B cell (primary cell): Measurements from ENCODE around the gene EIF4G2. TPM values are rescaled to one million over a fixed set of nuclear protein-coding genes. Genes with fewer than 3 reads are reported as not detected.

ENCODE experiments used
- ATAC-seq: fragments of 200-7000 bp; cut with Tn5 transposase; one replicate; pipeline ENCODE4 v1.10.0; 2021; ENCODE audit warnings: low read depth, mild to moderate bottlenecking, moderate number of reproducible peaks, moderate library complexity
- CTCF ChIA-PET: fragments of 350-600 bp; sonication (Branson Sonifier 250); formaldehyde crosslinking; loops from one replicate; lab custom pipeline; 2021; ENCODE audit warnings: antibody characterized with exemption, inconsistent platforms; lab: Charles Lee
- POLR2A ChIA-PET: fragments of 350-600 bp; sonication (Branson Sonifier 250); formaldehyde crosslinking; loops from one replicate; lab custom pipeline; 2021; ENCODE audit warnings: antibody characterized with exemption; lab: Charles Lee
- DNase-seq: peaks from one replicate; pipeline ENCODE4 v3.0.0; 2013
- H2AFZ ChIP-seq: 2 replicates; pipeline ENCODE4 v1.6.1; 2012; ENCODE audit warnings: mild to moderate bottlenecking, low read depth, low read length; ENCODE audit not compliant: insufficient read depth, poor library complexity, severe bottlenecking
- H3K27ac ChIP-seq, 2 donors: 1 replicate in 1 of 2; 2 replicates in 1 of 2; pipeline ENCODE4 v1.5.1; 2012 to 2013; ENCODE audit warnings: low read length in 2 of 2, mild to moderate bottlenecking in 2 of 2, moderate library complexity in 1 of 2
- H3K27me3 ChIP-seq, 4 experiments: fragments of 200-600 bp in 1 of 4; sonication (generic) in 1 of 4; replicated peaks in 1 of 4; 1 replicate in 2 of 4; 2 replicates in 2 of 4; pipeline versions ENCODE4 v1.6.1 to v1.7.0; 2013 to 2016; ENCODE audit warnings: low read length in 3 of 4, mild to moderate bottlenecking in 2 of 4, mixed read lengths in 1 of 4, moderate library complexity in 1 of 4; ENCODE audit not compliant: insufficient read depth in 4 of 4, control insufficient read depth in 3 of 4; ENCODE audit errors: control extremely low read depth in 1 of 4
- H3K36me3 ChIP-seq, 2 experiments: replicated peaks in 1 of 2; 1 replicate in 1 of 2; 2 replicates in 1 of 2; pipeline versions ENCODE4 v1.6.1 to v1.7.1; 2013; ENCODE audit warnings: low read length in 1 of 2; ENCODE audit not compliant: insufficient read depth in 2 of 2, control insufficient read depth in 1 of 2; ENCODE audit errors: control extremely low read depth in 1 of 2, extremely low read depth in 1 of 2
- H3K4me1 ChIP-seq, 2 donors: fragments of 200-600 bp in 1 of 2; sonication (generic) in 1 of 2; 1 replicate in 1 of 2; 2 replicates in 1 of 2; pipeline versions ENCODE4 v1.5.1 to v1.6.1; 2013 to 2017; ENCODE audit warnings: low read length in 2 of 2; ENCODE audit not compliant: control insufficient read depth in 2 of 2, insufficient read depth in 2 of 2
- H3K4me2 ChIP-seq: replicated peaks from 2 replicates; pipeline ENCODE3; 2012; ENCODE audit warnings: mild to moderate bottlenecking, low read depth, low read length; ENCODE audit not compliant: poor library complexity, severe bottlenecking
- H3K4me3 ChIP-seq, 5 experiments: fragments of 200-600 bp in 1 of 5; sonication (generic) in 1 of 5; 1 replicate in 3 of 5; 2 replicates in 2 of 5; pipeline versions ENCODE4 v1.5.1 to v1.7.0; 2011 to 2016; ENCODE audit warnings: low read length in 4 of 5, mild to moderate bottlenecking in 4 of 5, low read depth in 2 of 5, control low read depth in 1 of 5, moderate library complexity in 1 of 5; ENCODE audit not compliant: insufficient read depth in 1 of 5; ENCODE audit errors: control extremely low read depth in 1 of 5, extremely low read depth in 1 of 5
- H3K79me2 ChIP-seq: fragments of 200-600 bp; sonication (generic); one replicate; pipeline ENCODE4 v1.6.0; 2016; ENCODE audit warnings: low read length; ENCODE audit not compliant: control insufficient read depth, insufficient read depth
- H3K9ac ChIP-seq: fragments of 200-600 bp; sonication (generic); 2 replicates; pipeline ENCODE4 v1.6.1; 2017; ENCODE audit warnings: mild to moderate bottlenecking, low read length, moderate library complexity
- H3K9me3 ChIP-seq, 3 donors: one replicate each; pipeline versions ENCODE4 v1.6.1 to v1.7.1; 2013; ENCODE audit warnings: low read length in 2 of 3; ENCODE audit not compliant: control insufficient read depth in 2 of 3, insufficient read depth in 1 of 3; ENCODE audit errors: control extremely low read depth in 1 of 3
- H4K20me1 ChIP-seq: 2 replicates; pipeline ENCODE4 v1.6.0; 2012; ENCODE audit warnings: mild to moderate bottlenecking, low read length; ENCODE audit not compliant: insufficient read depth, control insufficient read depth, poor library complexity, severe bottlenecking
- H3K27ac Mint-ChIP-seq: one replicate; pipeline ENCODE4 v1.8.0; 2021; ENCODE audit warnings: mixed read lengths
- H3K27me3 Mint-ChIP-seq: one replicate; pipeline ENCODE4 v1.8.0; 2021; ENCODE audit warnings: mixed read lengths
- H3K4me1 Mint-ChIP-seq: one replicate; pipeline ENCODE4 v1.8.0; 2021; ENCODE audit warnings: mixed read lengths
- H3K4me3 Mint-ChIP-seq: one replicate; pipeline ENCODE4 v1.8.0; 2021; ENCODE audit warnings: mixed read lengths
- H3K9me3 Mint-ChIP-seq: one replicate; pipeline ENCODE4 v1.8.0; 2022; ENCODE audit warnings: mixed read lengths; ENCODE audit not compliant: insufficient read depth
- EZH2 ChIP-seq: IDR thresholded peaks from 2 replicates; pipeline ENCODE4 v1.6.1; 2012; ENCODE audit warnings: borderline replicate concordance, low read depth, mild to moderate bottlenecking, moderate library complexity, low read length; ENCODE audit not compliant: insufficient read depth, poor library complexity, severe bottlenecking
- WGBS: methylation state at CpG from one replicate; pipeline ENCODE4 v1.1.5; 2013; ENCODE audit warnings: missing lambda C conversion rate; ENCODE audit not compliant: insufficient coverage; 5-methylcytosine and 5-hydroxymethylcytosine counted together
- intact Hi-C: fragments of 100-400 bp; cut with micrococcal nuclease; formaldehyde crosslinking; loops from one replicate; pipeline ENCODE4 v1.10.0; 2022
- polyA plus RNA-seq: library from polyadenylated mRNA; depleted of rRNA; stranded (reverse); fragments of >200 nt; gene quantifications from 2 replicates; pipeline ENCODE4 v1.2.3, GENCODE V29; 2012
- total RNA-seq, 2 donors: library from RNA; stranded (reverse); fragments of 120-200 nt in 1 of 2; gene quantifications; 1 replicate in 1 of 2; 2 replicates in 1 of 2; pipeline versions ENCODE4 v1.2.3 to v1.2.4, GENCODE V29; 2013 to 2022
- TF ChIP-seq, protein P1 (sequence below): fragments of 200-600 bp; IDR thresholded peaks from one replicate; pipeline ENCODE4 v1.8.0; 2022; ENCODE audit warnings: antibody characterized with exemption, mild to moderate bottlenecking

Gene EIF4G2
- total and polyA plus RNA-seq, 2 donors (not counting 1 experiment from before 2014, with no cell fraction given): 275 to 592 TPM

DNA sequence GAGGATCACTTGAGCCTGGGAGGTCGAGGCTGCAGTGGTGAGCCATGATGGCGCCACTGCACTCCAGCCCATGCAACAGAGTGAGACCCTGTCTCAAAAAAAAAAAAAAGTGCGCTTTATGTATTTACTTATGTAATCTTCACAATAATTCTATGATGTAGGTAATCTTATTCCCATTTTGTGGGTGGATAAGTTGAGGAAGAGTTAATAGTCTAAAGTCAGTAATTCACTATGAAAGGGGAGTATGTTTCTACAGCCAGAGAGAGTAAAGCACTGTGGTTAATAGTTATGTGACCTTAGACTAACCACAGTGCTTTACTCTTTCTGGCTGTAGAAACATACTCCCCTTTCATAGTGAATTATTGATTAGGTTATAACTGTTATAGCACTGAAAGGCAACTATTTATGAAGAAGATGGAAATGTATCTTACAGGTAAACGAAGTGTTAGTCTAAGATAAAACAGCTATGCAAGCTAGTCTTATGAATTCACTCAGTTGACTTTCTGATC lies 45.8 kb downstream of the EIF4G2 start:
- CTCF ChIA-PET: interaction anchor here (0.7 to 1.6 kb wide), 6 partner anchors 8 to 46 kb away, joined by 3 to 7 read pairs (median 4); partner anchors contain the start of gene EIF4G2
- no peak overlapping the region for H3K27ac Mint-ChIP-seq

DNA sequence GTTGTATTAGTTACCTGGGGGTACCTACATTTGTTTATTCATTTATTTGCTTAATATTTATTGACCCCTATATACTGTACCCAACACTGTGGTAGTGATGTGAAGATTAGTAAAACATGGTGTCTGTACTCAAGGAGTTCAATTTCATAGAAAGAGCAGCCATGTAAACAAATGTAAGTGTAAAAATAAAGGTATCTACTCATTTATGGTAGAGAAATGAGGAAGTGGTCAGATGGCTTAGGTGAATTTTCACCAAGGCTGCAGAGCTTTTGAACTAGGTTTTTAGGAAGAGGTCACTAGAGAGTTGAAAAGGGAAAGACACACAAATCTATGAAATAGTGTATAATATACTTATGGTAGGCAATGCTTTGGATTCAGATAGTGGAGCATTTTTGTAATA lies 46.5 kb downstream of the EIF4G2 start:
- Mint-ChIP-seq H3K27ac (peak overlapping the region; percentile 4), H3K4me1 (peaks cover 25% of the 10 kb centered on the region), H3K4me3 (no peak overlapping the region), H3K27me3 (no peaks in the 10 kb centered on the region), H3K9me3 (no peaks in the 10 kb centered on the region)
- Histone ChIP-seq H3K27me3 (no peaks in the 10 kb centered on the region), H3K4me1 (peaks cover 9 to 12% of the 10 kb centered on the region in 2 donors), H3K27ac (peak overlapping the region; percentile 34 to 56), H3K4me3 (peak overlapping the region in 1 of 5 experiments; percentile 16), H3K4me2 (peak overlapping the region; percentile 58), H3K36me3 (peaks cover 16 to 88% of the 10 kb centered on the region in 2 experiments), H3K9me3 (no peaks in the 10 kb centered on the region), H4K20me1 (no peaks in the 10 kb centered on the region), H2AFZ (no peak overlapping the region), H3K9ac (no peak overlapping the region), H3K79me2 (peaks cover 16% of the 10 kb centered on the region)
- ATAC-seq: peak; percentile 72
- ChIA-PET POLR2A (interaction anchor here (1.3 kb wide), 1 partner anchor 11 kb away, joined by 5 read pairs; the partner anchor contains the start of gene CTR9), CTCF (interaction anchor here (0.6 to 1.6 kb wide), 4 partner anchors 8 to 1027 kb away, joined by 3 to 7 read pairs (median 4); no protein-coding TSS in a partner anchor)
- intact Hi-C loops: loop anchor here (1.0 kb wide), 1 partner anchor 11 kb away; the partner anchor contains the start of gene CTR9
- peak; percentile 67 for DNase-seq
- TF ChIP-seq, protein P1, sequence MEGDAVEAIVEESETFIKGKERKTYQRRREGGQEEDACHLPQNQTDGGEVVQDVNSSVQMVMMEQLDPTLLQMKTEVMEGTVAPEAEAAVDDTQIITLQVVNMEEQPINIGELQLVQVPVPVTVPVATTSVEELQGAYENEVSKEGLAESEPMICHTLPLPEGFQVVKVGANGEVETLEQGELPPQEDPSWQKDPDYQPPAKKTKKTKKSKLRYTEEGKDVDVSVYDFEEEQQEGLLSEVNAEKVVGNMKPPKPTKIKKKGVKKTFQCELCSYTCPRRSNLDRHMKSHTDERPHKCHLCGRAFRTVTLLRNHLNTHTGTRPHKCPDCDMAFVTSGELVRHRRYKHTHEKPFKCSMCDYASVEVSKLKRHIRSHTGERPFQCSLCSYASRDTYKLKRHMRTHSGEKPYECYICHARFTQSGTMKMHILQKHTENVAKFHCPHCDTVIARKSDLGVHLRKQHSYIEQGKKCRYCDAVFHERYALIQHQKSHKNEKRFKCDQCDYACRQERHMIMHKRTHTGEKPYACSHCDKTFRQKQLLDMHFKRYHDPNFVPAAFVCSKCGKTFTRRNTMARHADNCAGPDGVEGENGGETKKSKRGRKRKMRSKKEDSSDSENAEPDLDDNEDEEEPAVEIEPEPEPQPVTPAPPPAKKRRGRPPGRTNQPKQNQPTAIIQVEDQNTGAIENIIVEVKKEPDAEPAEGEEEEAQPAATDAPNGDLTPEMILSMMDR: peak; percentile 7
- TF ChIP-seq EZH2: no peak

More for the DNA sequence above, 45.8 kb downstream of the EIF4G2 start:
- Mint-ChIP-seq H3K4me1 (peaks cover 25% of the 10 kb centered on the region), H3K9me3 (no peaks in the 10 kb centered on the region), H3K27me3 (no peaks in the 10 kb centered on the region), H3K4me3 (no peak overlapping the region)
- H3K4me1 ChIP-seq: peaks cover 9 to 12% of the 10 kb centered on the region in 2 donors
- ATAC-seq: no peak
- TF ChIP-seq, protein P1: no peak
- no peak for TF ChIP-seq EZH2
- no peaks in the 10 kb centered on the region for H3K9me3 ChIP-seq
- H2AFZ ChIP-seq: no peak overlapping the region
- no peak for DNase-seq
- peaks cover 14% of the 10 kb centered on the region for H3K79me2 ChIP-seq
- H3K36me3 ChIP-seq: peaks cover 21 to 80% of the 10 kb centered on the region in 2 experiments
- POLR2A ChIA-PET: no interaction called here
- no peak overlapping the region for H3K9ac ChIP-seq
- intact Hi-C loops: loop anchor here (1.0 kb wide), 1 partner anchor 12 kb away; the partner anchor contains the start of gene CTR9
- H3K27me3 ChIP-seq: no peaks in the 10 kb centered on the region
- H4K20me1 ChIP-seq: no peaks in the 10 kb centered on the region
- WGBS: no CpG with 5 or more reads among the region's 4 CpGs
- H3K4me2 ChIP-seq: no peak overlapping the region
- no peak overlapping the region for H3K27ac ChIP-seq
- no peak overlapping the region for H3K4me3 ChIP-seq
